Psoas muscle (tissue), 8 donors: ENCODE results near the gene WLS. TPM values are rescaled to one million over a fixed set of nuclear protein-coding genes. Genes with fewer than 3 reads are reported as not detected.
A peak's percentile ranks its signal among the peaks of the same experiment; 100 is the strongest.

Experiments
- ATAC-seq, 4 donors: fragments of 200-7000 bp; cut with Tn5 transposase; one replicate each; pipeline ENCODE4 v1.9.1; 2020; ENCODE audit warnings: moderate library complexity in 3 of 4, mild to moderate bottlenecking in 2 of 4
- DNase-seq, 2 donors: peaks; one replicate each; pipeline ENCODE4 v3.0.0-alpha.2; 2020
- H3K27ac ChIP-seq: fragments of 200-600 bp; one replicate; pipeline ENCODE4 v1.8.0; 2022
- H3K27me3 ChIP-seq, 3 donors: fragments of 200-600 bp in 1 of 3; one replicate each; pipeline versions ENCODE4 v1.6.1 to v1.8.0; 2013 to 2022; ENCODE audit warnings: low read length in 2 of 3, mild to moderate bottlenecking in 2 of 3, moderate library complexity in 1 of 3; ENCODE audit not compliant: insufficient read depth in 3 of 3
- H3K36me3 ChIP-seq, 2 donors: fragments of 200-600 bp in 1 of 2; one replicate each; pipeline versions ENCODE4 v1.6.1 to v1.8.0; 2013 to 2022; ENCODE audit warnings: low read depth in 1 of 2, mild to moderate bottlenecking in 1 of 2, moderate library complexity in 1 of 2; ENCODE audit not compliant: insufficient read depth in 1 of 2
- H3K4me1 ChIP-seq: fragments of 200-600 bp; one replicate; pipeline ENCODE4 v1.8.0; 2022
- H3K4me3 ChIP-seq: fragments of 200-600 bp; one replicate; pipeline ENCODE4 v1.8.0; 2022; ENCODE audit warnings: mild to moderate bottlenecking
- H3K9me3 ChIP-seq: fragments of 200-600 bp; one replicate; pipeline ENCODE4 v1.8.0; 2022
- WGBS, 3 donors: extraction: QIAGEN DNeasy Blood & Tissue Kit; methylation state at CpG; one replicate each; pipeline versions ENCODE4 v1.1.6 to v1.1.7; 2013; 5-methylcytosine and 5-hydroxymethylcytosine counted together
- intact Hi-C, 2 donors: fragments of 100-400 bp; cut with DNase I; formaldehyde crosslinking; loops; one replicate each; pipeline versions ENCODE4 v1.11.0 to v1.14.2; 2022
- polyA plus RNA-seq, 3 donors: library from polyadenylated mRNA; stranded (reverse); fragments of 200-250 nt; gene quantifications; one replicate each; pipeline ENCODE4 v1.2.3, GENCODE V29; 2013
- total RNA-seq, 4 donors: library from RNA; stranded (reverse); fragmentation: NEBNext Ultra II Directional in 2 of 4; extraction: Animal tissue kit (Norgen Biotek cat#: 25700) in 2 of 4; gene quantifications; one replicate each; pipeline versions ENCODE4 v1.2.1 to v1.2.4, GENCODE V29; 2021 to 2023
- TF ChIP-seq, protein P1 (sequence below): fragments of 200-600 bp; IDR thresholded peaks from one replicate; pipeline ENCODE4 v1.8.0; 2022; ENCODE audit warnings: antibody characterized with exemption
- donor health status: healthy with polysubstance abuse.
- donor health status: DM: no; HTN: no; CAD: no; lungs with moderate emphysema.
- donor health status: Bipolar disorder and iron deficiency.
- donor health status: healthy.
- donor health status: DM: yes; HTN: yes; CAD: no.
- donor health status: DM: no; HTN: no; CAD: no.
- donor health status: DM: no; HTN: no; CAD: no.
- donor health status: DM: yes; HTN: yes; CAD: no.

Gene WLS
- total and polyA plus RNA-seq, 7 donors = 3.1 to 32.3 (median 15.2) TPM

DNA sequence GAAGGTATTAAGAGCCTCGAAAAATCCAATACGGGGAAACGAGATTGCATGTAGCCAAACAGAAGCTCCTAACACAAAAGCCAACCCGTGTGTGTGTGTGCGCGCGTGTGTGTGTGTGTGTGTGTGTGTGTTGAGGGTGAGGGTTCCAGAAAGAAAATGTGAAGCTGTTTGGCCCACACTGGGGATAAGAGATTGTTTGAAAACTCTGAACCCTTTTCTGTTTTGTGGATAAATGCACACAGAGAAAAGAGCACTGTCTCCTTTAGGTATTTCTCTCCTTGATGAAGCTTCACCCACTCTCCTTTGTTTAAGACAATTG, 1.9 kb downstream of the WLS start:
- H3K36me3 ChIP-seq = no peaks in the 10 kb centered on the region
- no peaks in the 10 kb centered on the region for H3K27me3 ChIP-seq
- no peak for DNase-seq
- peak overlapping the region; percentile 39 for H3K27ac ChIP-seq
- H3K4me1 ChIP-seq = peaks cover 8% of the 10 kb centered on the region
- WGBS, 3 donors = 22 to 28% (median 24%) methylated on average over 7 of the region's 7 CpGs
- no peaks in the 10 kb centered on the region for H3K9me3 ChIP-seq
- peak overlapping the region; percentile 82 for H3K4me3 ChIP-seq
- TF ChIP-seq, protein P1, sequence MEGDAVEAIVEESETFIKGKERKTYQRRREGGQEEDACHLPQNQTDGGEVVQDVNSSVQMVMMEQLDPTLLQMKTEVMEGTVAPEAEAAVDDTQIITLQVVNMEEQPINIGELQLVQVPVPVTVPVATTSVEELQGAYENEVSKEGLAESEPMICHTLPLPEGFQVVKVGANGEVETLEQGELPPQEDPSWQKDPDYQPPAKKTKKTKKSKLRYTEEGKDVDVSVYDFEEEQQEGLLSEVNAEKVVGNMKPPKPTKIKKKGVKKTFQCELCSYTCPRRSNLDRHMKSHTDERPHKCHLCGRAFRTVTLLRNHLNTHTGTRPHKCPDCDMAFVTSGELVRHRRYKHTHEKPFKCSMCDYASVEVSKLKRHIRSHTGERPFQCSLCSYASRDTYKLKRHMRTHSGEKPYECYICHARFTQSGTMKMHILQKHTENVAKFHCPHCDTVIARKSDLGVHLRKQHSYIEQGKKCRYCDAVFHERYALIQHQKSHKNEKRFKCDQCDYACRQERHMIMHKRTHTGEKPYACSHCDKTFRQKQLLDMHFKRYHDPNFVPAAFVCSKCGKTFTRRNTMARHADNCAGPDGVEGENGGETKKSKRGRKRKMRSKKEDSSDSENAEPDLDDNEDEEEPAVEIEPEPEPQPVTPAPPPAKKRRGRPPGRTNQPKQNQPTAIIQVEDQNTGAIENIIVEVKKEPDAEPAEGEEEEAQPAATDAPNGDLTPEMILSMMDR = no peak
- no peak for ATAC-seq
- intact Hi-C loops = loop anchor here (5.0 to 10.0 kb wide), 5 partner anchors 53 to 396 kb away; partner anchors contain the start of gene GNG12 (in 1 of the 2)

DNA sequence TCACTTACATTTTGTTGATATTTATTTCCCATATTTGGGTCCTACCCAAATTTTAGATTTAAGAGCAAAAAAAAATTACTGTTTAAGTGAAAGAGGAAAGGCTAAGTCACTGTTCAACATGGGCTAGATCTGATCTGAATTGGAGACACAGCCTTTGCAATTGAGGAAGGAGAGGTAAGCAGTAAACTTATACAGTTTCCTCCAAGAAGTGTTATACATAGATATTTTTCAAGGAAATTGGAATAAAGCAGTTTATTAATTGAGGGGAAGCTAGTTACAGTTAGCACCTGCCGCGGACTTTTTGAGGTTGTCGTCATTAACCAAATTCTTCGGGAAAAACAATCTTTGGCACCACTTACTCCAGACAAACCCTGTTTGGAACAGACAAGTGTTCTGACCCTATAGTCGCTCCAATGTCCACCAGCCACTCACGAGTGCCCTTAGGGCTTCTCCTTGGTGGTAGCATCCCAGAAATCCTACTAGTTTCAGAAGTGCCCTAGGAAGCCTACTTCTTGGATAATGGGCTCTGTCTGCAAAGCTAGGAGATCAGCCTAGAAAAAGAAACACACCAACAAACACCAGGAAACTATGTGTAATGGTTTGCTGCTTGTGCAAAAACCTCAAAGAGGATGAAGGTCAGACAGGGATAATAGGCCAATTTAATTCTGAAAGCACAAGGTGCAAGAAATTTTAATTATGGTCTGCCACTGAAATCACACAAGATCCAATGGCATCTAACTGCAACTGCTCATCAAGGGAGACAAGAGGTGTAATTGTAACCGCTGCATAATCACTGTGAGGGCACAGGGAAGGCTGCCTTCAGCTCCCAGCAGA, 2.5 kb downstream of the WLS start:
- H3K4me1 ChIP-seq = peaks cover 8% of the 10 kb centered on the region
- no peak for ATAC-seq
- H3K36me3 ChIP-seq = no peaks in the 10 kb centered on the region
- DNase-seq = no peak
- H3K4me3 ChIP-seq = peak overlapping the region; percentile 82
- 35 to 69% (median 42%) methylated on average over 7 of the region's 7 CpGs for WGBS, 3 donors
- H3K27ac ChIP-seq = peak overlapping the region; percentile 2
- H3K9me3 ChIP-seq = no peaks in the 10 kb centered on the region
- intact Hi-C loops = loop anchor here (5.0 to 10.0 kb wide), 5 partner anchors 53 to 395 kb away; partner anchors contain the start of gene GNG12 (in 1 of the 2)
- TF ChIP-seq, protein P1 = no peak
- H3K27me3 ChIP-seq = no peaks in the 10 kb centered on the region

DNA sequence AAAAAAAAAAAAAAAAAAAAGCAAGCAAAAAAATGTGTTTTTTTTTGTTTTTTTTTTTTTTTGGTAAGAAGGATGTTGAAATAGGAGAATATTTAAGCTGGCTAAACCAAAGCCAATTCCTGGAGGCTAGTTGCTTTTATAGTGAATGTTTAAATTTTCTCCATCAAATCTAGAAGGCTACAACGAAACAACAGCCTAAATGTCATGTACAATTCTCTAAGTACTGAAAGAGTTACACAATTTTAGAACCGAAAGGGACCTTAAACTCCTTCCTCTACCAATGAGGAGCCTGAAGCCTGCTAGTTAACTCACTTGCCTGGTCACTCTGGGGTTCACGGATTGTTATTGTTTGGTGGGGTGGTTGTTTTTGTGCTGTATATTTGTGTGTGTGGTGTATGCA, 3.5 kb downstream of the WLS start:
- no peak for ATAC-seq
- H3K4me3 ChIP-seq = no peak overlapping the region
- intact Hi-C loops = no loop called here
- 52 to 75% (median 57%) methylated on average over 3 of the region's 3 CpGs for WGBS, 3 donors
- peaks cover 8% of the 10 kb centered on the region for H3K4me1 ChIP-seq
- no peaks in the 10 kb centered on the region for H3K36me3 ChIP-seq
- no peak for DNase-seq
- no peaks in the 10 kb centered on the region for H3K27me3 ChIP-seq
- peak overlapping the region; percentile 2 for H3K27ac ChIP-seq
- TF ChIP-seq, protein P1 = no peak
- H3K9me3 ChIP-seq = no peaks in the 10 kb centered on the region

DNA sequence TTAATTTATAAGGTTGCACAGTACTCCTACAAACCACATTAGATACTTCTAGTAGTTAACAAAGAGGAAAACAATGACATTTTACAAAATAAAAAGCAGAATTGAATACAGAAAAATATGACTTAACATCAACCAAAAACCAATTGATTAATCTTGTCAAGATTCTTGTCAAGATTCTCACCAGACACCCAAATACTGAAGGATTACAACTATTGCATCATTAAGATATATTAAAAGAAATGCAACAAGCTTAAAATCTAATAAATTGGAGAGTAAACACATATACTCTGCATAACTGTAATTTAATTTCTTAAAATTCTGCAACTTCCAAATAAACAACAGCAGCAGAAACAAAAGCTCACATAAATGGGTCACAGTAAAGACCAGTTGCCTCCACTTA, 4.7 kb downstream of the WLS start:
- DNase-seq (no peak), ATAC-seq (no peak)
- no peaks in the 10 kb centered on the region for H3K27me3 ChIP-seq
- H3K9me3 ChIP-seq = no peaks in the 10 kb centered on the region
- no peak overlapping the region for H3K27ac ChIP-seq
- TF ChIP-seq, protein P1 = no peak
- intact Hi-C loops = no loop called here
- peaks cover 13% of the 10 kb centered on the region for H3K4me1 ChIP-seq
- no peak overlapping the region for H3K4me3 ChIP-seq
- H3K36me3 ChIP-seq = peaks cover 0 to 3% of the 10 kb centered on the region in 2 donors
